OCI-LY1 (cell line): ENCODE measurements around the gene ZNF175.

ENCODE experiments used
- H2AFZ ChIP-seq: fragments of 200-600 bp; sonication (generic), shearing (Covaris generic); 2 replicates; pipeline ENCODE4 v1.6.0; 2014; ENCODE audit warnings: antibody characterized with exemption, mild to moderate bottlenecking, low read length
- H3F3A ChIP-seq: fragments of 200-600 bp; sonication (generic), shearing (Covaris generic); 2 replicates; pipeline ENCODE4 v1.6.0; 2014; ENCODE audit warnings: mild to moderate bottlenecking, antibody characterized with exemption, low read length, moderate library complexity; ENCODE audit not compliant: insufficient read depth
- H3K27ac ChIP-seq: fragments of 200-600 bp; sonication (generic); 2 replicates; pipeline ENCODE4 v1.5.1; 2014; ENCODE audit warnings: low read length, mixed run types, mild to moderate bottlenecking, low read depth; ENCODE audit not compliant: poor library complexity, severe bottlenecking
- H3K27me3 ChIP-seq: fragments of 200-600 bp; sonication (generic); 2 replicates; pipeline ENCODE4 v1.6.0; 2014; ENCODE audit warnings: antibody characterized with exemption, mild to moderate bottlenecking, low read length, moderate library complexity; ENCODE audit not compliant: insufficient read depth
- H3K36me3 ChIP-seq: fragments of 200-600 bp; sonication (generic); 2 replicates; pipeline ENCODE4 v1.6.1; 2014; ENCODE audit warnings: mild to moderate bottlenecking, antibody characterized with exemption, low read length, moderate library complexity, mixed read lengths; ENCODE audit not compliant: insufficient read depth
- H3K4me1 ChIP-seq: fragments of 200-600 bp; sonication (generic); 2 replicates; pipeline ENCODE4 v1.5.1; 2014; ENCODE audit warnings: mild to moderate bottlenecking, low read length, moderate library complexity; ENCODE audit not compliant: insufficient read depth, severe bottlenecking
- H3K4me2 ChIP-seq: fragments of 200-600 bp; sonication (generic), shearing (Covaris generic); 2 replicates; pipeline ENCODE4 v1.6.1; 2014; ENCODE audit warnings: low read length
- H3K4me3 ChIP-seq: fragments of 200-600 bp; sonication (generic); 2 replicates; pipeline ENCODE4 v1.5.1; 2014; ENCODE audit warnings: low read length, low read depth, mild to moderate bottlenecking, mixed read lengths; ENCODE audit not compliant: poor library complexity, severe bottlenecking
- H3K79me2 ChIP-seq: fragments of 200-600 bp; shearing (Covaris generic); 2 replicates; pipeline ENCODE4 v1.6.1; 2016; ENCODE audit warnings: mixed run types, low read length, mixed read lengths; ENCODE audit not compliant: insufficient read depth
- H3K9ac ChIP-seq: fragments of 200-600 bp; sonication (generic), shearing (Covaris generic); 2 replicates; pipeline ENCODE4 v1.6.1; 2014; ENCODE audit warnings: mild to moderate bottlenecking, low read length, mixed read lengths
- H3K9me2 ChIP-seq: fragments of 200-600 bp; sonication (generic), shearing (Covaris generic); 2 replicates; pipeline ENCODE4 v1.6.1; 2014; ENCODE audit warnings: low read depth, mild to moderate bottlenecking, low read length, mixed read lengths
- H3K9me3 ChIP-seq: fragments of 200-600 bp; shearing (Covaris generic); 2 replicates; pipeline ENCODE4 v1.6.1; 2014; ENCODE audit warnings: low read length, mixed read lengths
- H4K20me1 ChIP-seq: fragments of 200-600 bp; sonication (generic), shearing (Covaris generic); 2 replicates; pipeline ENCODE4 v1.6.0; 2016; ENCODE audit warnings: mild to moderate bottlenecking, low read length; ENCODE audit not compliant: insufficient read depth
- EZH2 ChIP-seq: fragments of 200-600 bp; sonication (generic), shearing (Covaris generic); IDR thresholded peaks from 2 replicates; pipeline ENCODE4 v1.8.0; 2017; ENCODE audit warnings: borderline replicate concordance, mixed run types, mild to moderate bottlenecking, antibody characterized with exemption, low read length, moderate library complexity, mixed read lengths
- TF ChIP-seq, protein P1 (sequence below): fragments of 200-600 bp; sonication (generic), shearing (Covaris generic); IDR thresholded peaks from 2 replicates; pipeline ENCODE4 v1.5.1; 2017; ENCODE audit warnings: mild to moderate bottlenecking, antibody characterized with exemption, low read length, moderate library complexity, mixed read lengths

The ZNF175 gene

DNA sequence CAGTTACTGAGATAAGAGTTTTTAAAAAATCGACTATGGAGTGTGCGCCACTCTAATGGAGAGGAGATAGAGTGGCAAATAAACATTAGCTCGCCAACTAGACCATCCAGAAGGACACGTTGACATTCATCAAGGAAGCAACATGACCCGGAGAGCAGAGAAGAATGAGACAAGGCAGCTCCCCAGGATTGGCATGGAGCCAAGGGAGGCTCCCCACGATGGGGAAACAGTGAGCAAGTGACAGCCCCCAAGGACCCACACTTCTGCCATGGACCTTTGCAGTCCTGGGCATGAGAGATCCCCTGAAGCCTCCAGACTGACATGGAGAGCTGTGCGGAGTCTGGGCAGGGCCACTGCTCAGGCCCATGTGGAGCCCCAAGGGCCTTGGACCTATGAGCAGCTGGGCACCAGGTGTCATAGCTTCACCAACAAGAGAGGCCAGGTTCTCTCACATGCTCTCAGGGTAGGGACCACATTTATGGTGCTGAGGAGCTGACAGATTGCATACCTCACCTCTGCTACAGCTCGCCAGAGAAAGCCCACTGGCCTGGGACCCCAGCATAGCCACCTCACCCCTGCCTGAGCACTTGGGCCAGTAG is 46.3 kb upstream of the ZNF175 start:
- no peaks in the 10 kb centered on the region for H3K9me2 ChIP-seq
- no peaks in the 10 kb centered on the region for H4K20me1 ChIP-seq
- no peaks in the 10 kb centered on the region for H3K36me3 ChIP-seq
- H3K4me3 ChIP-seq, result no peak overlapping the region
- no peak overlapping the region for H3K27ac ChIP-seq
- no peaks in the 10 kb centered on the region for H3F3A ChIP-seq
- peaks cover 6% of the 10 kb centered on the region; the same call in 1 of the 2 replicates for H3K27me3 ChIP-seq
- H3K4me1 ChIP-seq, result no peaks in the 10 kb centered on the region
- H3K79me2 ChIP-seq, result no peaks in the 10 kb centered on the region
- H3K9ac ChIP-seq, result no peak overlapping the region
- H3K9me3 ChIP-seq, result no peaks in the 10 kb centered on the region
- no peak overlapping the region for H2AFZ ChIP-seq
- H3K4me2 ChIP-seq, result no peak overlapping the region
- TF ChIP-seq EZH2, result no peak
- TF ChIP-seq, protein P1, sequence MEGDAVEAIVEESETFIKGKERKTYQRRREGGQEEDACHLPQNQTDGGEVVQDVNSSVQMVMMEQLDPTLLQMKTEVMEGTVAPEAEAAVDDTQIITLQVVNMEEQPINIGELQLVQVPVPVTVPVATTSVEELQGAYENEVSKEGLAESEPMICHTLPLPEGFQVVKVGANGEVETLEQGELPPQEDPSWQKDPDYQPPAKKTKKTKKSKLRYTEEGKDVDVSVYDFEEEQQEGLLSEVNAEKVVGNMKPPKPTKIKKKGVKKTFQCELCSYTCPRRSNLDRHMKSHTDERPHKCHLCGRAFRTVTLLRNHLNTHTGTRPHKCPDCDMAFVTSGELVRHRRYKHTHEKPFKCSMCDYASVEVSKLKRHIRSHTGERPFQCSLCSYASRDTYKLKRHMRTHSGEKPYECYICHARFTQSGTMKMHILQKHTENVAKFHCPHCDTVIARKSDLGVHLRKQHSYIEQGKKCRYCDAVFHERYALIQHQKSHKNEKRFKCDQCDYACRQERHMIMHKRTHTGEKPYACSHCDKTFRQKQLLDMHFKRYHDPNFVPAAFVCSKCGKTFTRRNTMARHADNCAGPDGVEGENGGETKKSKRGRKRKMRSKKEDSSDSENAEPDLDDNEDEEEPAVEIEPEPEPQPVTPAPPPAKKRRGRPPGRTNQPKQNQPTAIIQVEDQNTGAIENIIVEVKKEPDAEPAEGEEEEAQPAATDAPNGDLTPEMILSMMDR, result no peak

DNA sequence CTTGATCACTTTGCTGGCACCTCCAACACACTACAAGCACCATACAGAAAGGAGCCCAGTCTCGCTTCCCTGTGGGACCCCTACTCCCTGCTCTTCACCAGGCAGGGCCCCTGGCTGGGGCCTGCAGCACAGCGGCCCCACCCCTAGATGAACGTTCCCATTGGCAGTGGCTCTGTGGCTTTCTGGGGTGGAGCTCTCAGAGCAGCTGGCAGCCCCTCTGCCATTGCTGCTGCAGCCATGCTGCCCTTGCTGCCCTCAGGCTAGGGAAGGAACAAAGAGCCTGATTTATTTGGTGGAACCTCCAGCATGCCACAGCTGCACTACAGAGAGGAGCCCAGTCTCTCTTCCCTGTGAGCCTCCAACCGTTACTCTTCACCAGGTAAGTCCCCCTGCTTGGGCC is 45.4 kb upstream of the ZNF175 start:
- Histone ChIP-seq H3K4me3 (no peak overlapping the region), H3K4me2 (no peak overlapping the region), H3K27me3 (peaks cover 6% of the 10 kb centered on the region; the same call in 1 of the 2 replicates), H2AFZ (no peak overlapping the region), H4K20me1 (no peaks in the 10 kb centered on the region), H3K36me3 (no peaks in the 10 kb centered on the region), H3K79me2 (no peaks in the 10 kb centered on the region), H3K4me1 (no peaks in the 10 kb centered on the region), H3K9ac (no peak overlapping the region), H3F3A (no peaks in the 10 kb centered on the region), H3K9me2 (no peaks in the 10 kb centered on the region), H3K27ac (no peak overlapping the region), H3K9me3 (no peaks in the 10 kb centered on the region)
- no peak for TF ChIP-seq EZH2
- TF ChIP-seq, protein P1, result no peak

DNA sequence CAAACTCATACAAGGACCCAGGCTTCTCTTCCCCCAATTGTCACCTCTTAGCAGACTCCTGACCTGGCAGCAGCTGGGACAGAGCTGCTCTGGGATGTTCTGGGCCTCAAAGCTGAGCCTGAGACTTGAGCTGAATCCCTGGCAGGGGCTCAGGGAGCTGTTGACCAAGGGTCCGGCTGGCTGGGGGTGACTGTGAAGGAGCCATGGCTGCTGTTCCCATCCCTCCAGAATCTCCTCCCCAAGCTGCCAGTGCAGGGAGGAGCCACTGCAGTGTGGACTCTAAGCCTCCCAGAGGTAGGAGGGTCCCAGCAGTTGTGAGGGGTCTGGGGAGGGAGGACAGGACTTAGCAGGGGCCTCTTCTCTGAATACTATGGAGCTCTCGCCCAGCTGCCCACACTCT is 41.8 kb upstream of the ZNF175 start:
- Histone ChIP-seq H3K9me2 (no peaks in the 10 kb centered on the region), H3K4me2 (no peak overlapping the region), H3K36me3 (no peaks in the 10 kb centered on the region), H3F3A (no peaks in the 10 kb centered on the region), H3K4me3 (no peak overlapping the region), H3K27ac (no peak overlapping the region), H3K79me2 (no peaks in the 10 kb centered on the region), H3K27me3 (peaks cover 6% of the 10 kb centered on the region; the same call in 1 of the 2 replicates), H3K4me1 (no peaks in the 10 kb centered on the region), H3K9me3 (no peaks in the 10 kb centered on the region), H2AFZ (no peak overlapping the region), H4K20me1 (no peaks in the 10 kb centered on the region), H3K9ac (no peak overlapping the region)
- no peak for TF ChIP-seq EZH2
- TF ChIP-seq, protein P1, result no peak
